Activated T-cell treated with anti-CD3 and anti-CD28 coated beads for 4 hours (primary cell): Measurements from ENCODE around the gene ADAMTS2.
A peak's percentile ranks its signal among the peaks of the same experiment; 100 is the strongest.

ENCODE experiments used
- DNase-seq: peaks from one replicate; pipeline ENCODE4 v3.0.0-alpha.2; 2020

ADAMTS2 gene

GRCh38 chr5:179151286-179152118 lies 193.8 kb downstream of the ADAMTS2 start:
- no peak for DNase-seq

- DNase-seq, result no peak
These were observed 195.2 kb downstream of the ADAMTS2 start for GRCh38 chr5:179150011-179150410.

- no peak for DNase-seq
These were observed 196.0 kb downstream of the ADAMTS2 start for GRCh38 chr5:179149278-179149677.

GRCh38 chr5:179148703-179149170 lies 196.5 kb downstream of the ADAMTS2 start:
- no peak for DNase-seq

GRCh38 chr5:179147991-179148702 lies 197.1 kb downstream of the ADAMTS2 start:
- DNase-seq, result no peak

GRCh38 chr5:179146277-179146676 lies 199.0 kb downstream of the ADAMTS2 start:
- DNase-seq, result peak; percentile 12

GRCh38 chr5:179143446-179143845 lies 201.8 kb downstream of the ADAMTS2 start:
- no peak for DNase-seq

GRCh38 chr5:179142434-179143198 lies 202.6 kb downstream of the ADAMTS2 start:
- DNase-seq, result no peak

- no peak for DNase-seq
These were observed 203.4 kb downstream of the ADAMTS2 start for GRCh38 chr5:179141867-179142266.

GRCh38 chr5:179140293-179140692 lies 205.0 kb downstream of the ADAMTS2 start:
- DNase-seq, result no peak

- DNase-seq, result no peak
These were observed 205.4 kb downstream of the ADAMTS2 start for GRCh38 chr5:179139936-179140235.

- DNase-seq, result no peak
These were observed 205.9 kb downstream of the ADAMTS2 start for GRCh38 chr5:179139111-179139935.

- no peak for DNase-seq
These were observed 206.7 kb downstream of the ADAMTS2 start for GRCh38 chr5:179138568-179138925.

- DNase-seq, result no peak
These were observed 207.4 kb downstream of the ADAMTS2 start for GRCh38 chr5:179137643-179138567.

- DNase-seq, result no peak
These were observed 208.1 kb downstream of the ADAMTS2 start for GRCh38 chr5:179137016-179137642.

- DNase-seq, result no peak
These were observed 209.6 kb downstream of the ADAMTS2 start for GRCh38 chr5:179135441-179136215.

GRCh38 chr5:179135006-179135405 lies 210.3 kb downstream of the ADAMTS2 start:
- DNase-seq, result no peak

- no peak for DNase-seq
These were observed 210.8 kb downstream of the ADAMTS2 start for GRCh38 chr5:179134511-179134910.

- DNase-seq, result no peak
These were observed 212.5 kb downstream of the ADAMTS2 start for GRCh38 chr5:179132586-179133355.
